ENCODE measurements around the gene CD81. TPM values are rescaled to one million over a fixed set of nuclear protein-coding genes. Genes with fewer than 3 reads are reported as not detected.

CD81 gene
- total and polyA plus RNA-seq, 9 of the 15 experiments (the other 6 are each of a cell fraction or from before 2014, with no cell fraction given), result 2.4 to 189 (median 61.7) TPM

DNA sequence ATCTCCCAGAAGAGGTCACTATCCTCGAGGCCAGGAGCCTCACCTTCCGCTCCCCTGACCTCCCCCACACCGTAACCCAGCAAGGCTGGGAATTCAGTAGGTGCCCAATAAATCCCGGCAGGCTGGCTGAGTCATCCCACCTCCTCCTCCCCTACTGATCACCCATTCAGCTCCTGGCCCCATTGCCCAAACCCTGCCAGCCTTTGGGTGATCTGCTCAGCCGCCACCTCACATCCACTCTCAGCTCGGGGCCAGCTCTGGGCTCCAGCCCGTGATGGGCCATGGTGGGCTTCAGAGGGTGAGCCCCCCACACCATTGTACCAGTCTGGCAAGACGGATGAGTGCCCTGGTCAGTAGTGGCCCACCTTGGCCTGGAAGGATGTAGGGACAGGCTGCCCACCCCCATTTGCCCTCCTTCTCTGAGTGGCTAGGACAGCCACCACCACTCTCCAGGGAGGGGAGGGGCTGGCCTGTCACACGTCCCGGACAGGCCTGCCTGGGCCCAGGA, 59.0 kb downstream of the CD81 start:
- Histone ChIP-seq H4K20me1 (replicated peaks; ENCODE audit: control insufficient read depth, insufficient read depth, low read length) (peaks cover 4% of the 10 kb centered on the region; the same call in 1 of the 2 replicates), H3K79me2 (ENCODE audit: control insufficient read depth, insufficient read depth, low read length) (no peaks in the 10 kb centered on the region), H3K9me1 (ENCODE audit: control insufficient read depth, insufficient read depth, low read length) (peaks cover 2% of the 10 kb centered on the region), H2AFZ (ENCODE audit: low read depth, low read length) (no peak overlapping the region), H3K27ac (ENCODE audit: extremely low read depth, low read depth, low read length) (no peak overlapping the region), H3K9me3 (replicated peaks; ENCODE audit: control insufficient read depth, insufficient read depth, low read depth, low read length) (no peaks in the 10 kb centered on the region), H3K27me3 (ENCODE audit: control insufficient read depth in 2 of 2, insufficient read depth in 2 of 2, low read length in 2 of 2) (peaks cover 2 to 53% of the 10 kb centered on the region in 2 experiments; a peak in 4 of 5 replicates), H3K4me1 (replicated peaks in 1 of 2; ENCODE audit: control insufficient read depth in 2 of 2, insufficient read depth in 2 of 2, low read length in 2 of 2) (peaks cover 0 to 3% of the 10 kb centered on the region in 2 experiments; a peak in 1 of 5 replicates), H3K9ac (ENCODE audit: insufficient read depth in 1 of 2, low read depth in 2 of 2, low read length in 2 of 2) (no peak overlapping the region), H3K4me2 (ENCODE audit: insufficient read depth, low read length) (no peak overlapping the region), H3K4me3 (no peak overlapping the region), H3K36me3 (ENCODE audit: control insufficient read depth, insufficient read depth, low read length) (no peaks in the 10 kb centered on the region)
- no TSS peak for BruUV-seq (replicated peaks)
- in situ Hi-C loops (cut with MboI) (no loop called here), intact Hi-C loops (cut with micrococcal nuclease) (no loop called here)
- CTCF ChIA-PET (ENCODE audit: low intra/inter-chr PET ratio), result no interaction called here
- no peak for ATAC-seq
- POLR2A ChIA-PET, result no interaction called here
- no peak for DNase-seq (ENCODE audit: extremely low read depth in 1 of 4, low spot score in 3 of 4)
- 4% methylated on average over 7 of the region's 10 CpGs for WGBS (ENCODE audit: insufficient coverage, low coverage, missing lambda C conversion rate)
- TF ChIP-seq CBFA2T3 (IDR thresholded peaks at IDR 0.05), result no peak
- no peak for TF ChIP-seq UBTF (IDR thresholded peaks at IDR 0.05; ENCODE audit: borderline replicate concordance in 1 of 2, low read depth in 2 of 2, low read length in 2 of 2)
- no peak for TF ChIP-seq NR4A1 (CRISPR knock-in tag; IDR thresholded peaks at IDR 0.05)
- no peak for TF ChIP-seq NR4A1 (tag; IDR thresholded peaks at IDR 0.05)
- TF ChIP-seq, protein P1, sequence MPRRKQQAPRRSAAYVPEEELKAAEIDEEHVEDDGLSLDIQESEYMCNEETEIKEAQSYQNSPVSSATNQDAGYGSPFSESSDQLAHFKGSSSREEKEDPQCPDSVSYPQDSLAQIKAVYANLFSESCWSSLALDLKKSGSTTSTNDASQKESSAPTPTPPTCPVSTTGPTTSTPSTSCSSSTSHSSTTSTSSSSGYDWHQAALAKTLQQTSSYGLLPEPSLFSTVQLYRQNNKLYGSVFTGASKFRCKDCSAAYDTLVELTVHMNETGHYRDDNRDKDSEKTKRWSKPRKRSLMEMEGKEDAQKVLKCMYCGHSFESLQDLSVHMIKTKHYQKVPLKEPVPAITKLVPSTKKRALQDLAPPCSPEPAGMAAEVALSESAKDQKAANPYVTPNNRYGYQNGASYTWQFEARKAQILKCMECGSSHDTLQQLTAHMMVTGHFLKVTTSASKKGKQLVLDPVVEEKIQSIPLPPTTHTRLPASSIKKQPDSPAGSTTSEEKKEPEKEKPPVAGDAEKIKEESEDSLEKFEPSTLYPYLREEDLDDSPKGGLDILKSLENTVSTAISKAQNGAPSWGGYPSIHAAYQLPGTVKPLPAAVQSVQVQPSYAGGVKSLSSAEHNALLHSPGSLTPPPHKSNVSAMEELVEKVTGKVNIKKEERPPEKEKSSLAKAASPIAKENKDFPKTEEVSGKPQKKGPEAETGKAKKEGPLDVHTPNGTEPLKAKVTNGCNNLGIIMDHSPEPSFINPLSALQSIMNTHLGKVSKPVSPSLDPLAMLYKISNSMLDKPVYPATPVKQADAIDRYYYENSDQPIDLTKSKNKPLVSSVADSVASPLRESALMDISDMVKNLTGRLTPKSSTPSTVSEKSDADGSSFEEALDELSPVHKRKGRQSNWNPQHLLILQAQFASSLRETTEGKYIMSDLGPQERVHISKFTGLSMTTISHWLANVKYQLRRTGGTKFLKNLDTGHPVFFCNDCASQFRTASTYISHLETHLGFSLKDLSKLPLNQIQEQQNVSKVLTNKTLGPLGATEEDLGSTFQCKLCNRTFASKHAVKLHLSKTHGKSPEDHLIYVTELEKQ (CRISPR knock-in tag; IDR thresholded peaks at IDR 0.05), result no peak
- no peak for TF ChIP-seq MAFF (IDR thresholded peaks at IDR 0.05; ENCODE audit: low read length)
- no peak for TF ChIP-seq ELF2 (CRISPR knock-in tag; IDR thresholded peaks at IDR 0.05)
- no peak for TF ChIP-seq BDP1 (IDR thresholded peaks at IDR 0.05; ENCODE audit: insufficient read depth, insufficient read length)
- TF ChIP-seq ZNF717 (CRISPR knock-in tag; IDR thresholded peaks at IDR 0.05), result no peak
- no peak for TF ChIP-seq ZNF124 (CRISPR knock-in tag; IDR thresholded peaks at IDR 0.05)
- no peak for TF ChIP-seq CAMTA2 (CRISPR knock-in tag; conservative IDR thresholded peaks at IDR 0.05)
- no peak for TF ChIP-seq YBX1 (IDR thresholded peaks at IDR 0.05)
- TF ChIP-seq BACH1 (tag; IDR thresholded peaks at IDR 0.05), result no peak
- no peak for TF ChIP-seq CREB3 (tag; conservative IDR thresholded peaks at IDR 0.05; ENCODE audit: low read depth)
- no peak for TF ChIP-seq CBX1 (IDR thresholded peaks at IDR 0.05; ENCODE audit: low read depth)
- TF ChIP-seq ZNF41 (CRISPR knock-in tag; conservative IDR thresholded peaks at IDR 0.05), result no peak
- TF ChIP-seq TEAD1 (CRISPR knock-in tag; IDR thresholded peaks at IDR 0.05), result no peak
- no peak for TF ChIP-seq ZFP36 (IDR thresholded peaks at IDR 0.05; ENCODE audit: low read depth, low read length, partially characterized antibody)
- no peak for FAIRE-seq
